NCI-H510A treated with DMSO at 0.1 percent for 48 hours (cell line): Measurements from ENCODE around the gene GPR89B.
"Not testable (repeated sequence)": the region's sequence is repeated elsewhere in the genome, so short reads cannot be mapped to it uniquely, and the experiment has no call there.

Experiments
- DNase-seq: peaks from one replicate; lab custom pipeline; 2025; lab: John Stamatoyannopoulos, UW

Gene GPR89B

GRCh38 chr1:148032690-148033089 lies 104.5 kb downstream of the GPR89B start:
- DNase-seq: not testable (repeated sequence)

DNA sequence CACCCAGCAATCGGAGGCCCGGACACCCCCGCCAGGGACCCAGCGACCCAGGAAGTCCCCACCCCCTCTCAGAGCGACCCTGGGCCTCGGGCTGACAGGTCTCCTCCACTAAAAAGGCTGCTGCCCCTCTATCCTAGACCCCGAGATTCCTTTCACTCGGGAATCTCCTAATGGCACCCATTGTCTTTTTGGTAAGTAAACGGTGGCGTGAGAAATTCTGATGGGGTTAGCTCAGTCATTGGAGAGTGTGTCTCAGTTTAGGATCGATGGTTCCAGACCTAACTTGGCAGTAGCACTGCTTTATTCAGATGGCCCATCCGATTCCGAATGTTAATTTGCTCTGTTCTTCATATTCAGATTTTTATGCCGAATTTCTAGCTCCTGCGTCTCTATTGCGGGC lies 104.9 kb downstream of the GPR89B start:
- not testable (repeated sequence) for DNase-seq

- not testable (repeated sequence) for DNase-seq
These were observed 109.7 kb downstream of the GPR89B start for GRCh38 chr1:148037850-148038461.

DNA sequence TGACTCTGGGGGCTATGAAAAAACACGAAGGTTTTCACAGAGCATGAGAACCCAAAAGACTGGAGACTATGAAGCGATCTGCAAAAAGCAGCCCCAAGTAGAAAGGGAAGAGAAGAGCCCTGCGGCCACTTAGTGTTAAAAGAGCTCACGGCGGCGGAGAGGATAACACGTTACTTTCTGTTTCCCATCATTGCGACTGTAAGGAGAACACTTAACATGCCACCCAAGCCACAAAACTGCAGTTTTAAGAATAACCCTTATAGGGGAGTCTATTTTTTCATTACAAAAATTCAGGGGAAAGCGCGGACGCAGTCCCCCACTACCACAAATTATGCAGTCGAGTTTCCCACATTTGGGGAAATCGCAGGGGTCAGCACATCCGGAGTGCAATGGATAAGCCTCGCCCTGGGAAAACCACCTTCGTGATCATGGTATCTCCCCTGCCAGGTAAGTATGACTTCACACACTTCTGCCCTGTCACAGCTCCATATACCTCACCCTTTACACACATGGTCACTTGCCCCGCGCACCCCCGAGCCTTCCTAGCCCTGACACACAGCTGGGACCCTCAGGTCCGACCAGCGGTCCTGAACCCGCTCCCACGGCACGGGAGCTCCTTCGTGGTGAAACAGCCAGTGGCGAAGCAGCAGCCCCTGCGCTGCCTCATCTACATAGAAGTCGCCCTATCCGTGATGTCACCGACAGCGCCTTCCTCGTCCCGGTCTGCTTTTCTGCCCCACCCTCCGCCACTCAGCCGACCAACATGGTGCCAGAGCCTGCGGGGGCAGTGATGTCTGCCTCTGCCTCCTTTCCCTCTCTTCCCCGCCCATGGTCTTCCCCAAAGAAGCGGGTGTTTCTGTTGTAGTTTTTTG lies 110.5 kb downstream of the GPR89B start:
- DNase-seq: peak; percentile 85
